ENCODE measurements around the gene CLTA.
A peak's percentile ranks its signal among the peaks of the same experiment; 100 is the strongest.

CLTA gene, protein sequence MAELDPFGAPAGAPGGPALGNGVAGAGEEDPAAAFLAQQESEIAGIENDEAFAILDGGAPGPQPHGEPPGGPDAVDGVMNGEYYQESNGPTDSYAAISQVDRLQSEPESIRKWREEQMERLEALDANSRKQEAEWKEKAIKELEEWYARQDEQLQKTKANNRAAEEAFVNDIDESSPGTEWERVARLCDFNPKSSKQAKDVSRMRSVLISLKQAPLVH

GRCh38 chr9:36190388-36191289, at the start of gene CLTA:
TSS of gene CLTA (plus strand) at chr9:36190921. CDS start at chr9:36191057, 136 bp downstream.
- TF ChIP-seq, protein P1, sequence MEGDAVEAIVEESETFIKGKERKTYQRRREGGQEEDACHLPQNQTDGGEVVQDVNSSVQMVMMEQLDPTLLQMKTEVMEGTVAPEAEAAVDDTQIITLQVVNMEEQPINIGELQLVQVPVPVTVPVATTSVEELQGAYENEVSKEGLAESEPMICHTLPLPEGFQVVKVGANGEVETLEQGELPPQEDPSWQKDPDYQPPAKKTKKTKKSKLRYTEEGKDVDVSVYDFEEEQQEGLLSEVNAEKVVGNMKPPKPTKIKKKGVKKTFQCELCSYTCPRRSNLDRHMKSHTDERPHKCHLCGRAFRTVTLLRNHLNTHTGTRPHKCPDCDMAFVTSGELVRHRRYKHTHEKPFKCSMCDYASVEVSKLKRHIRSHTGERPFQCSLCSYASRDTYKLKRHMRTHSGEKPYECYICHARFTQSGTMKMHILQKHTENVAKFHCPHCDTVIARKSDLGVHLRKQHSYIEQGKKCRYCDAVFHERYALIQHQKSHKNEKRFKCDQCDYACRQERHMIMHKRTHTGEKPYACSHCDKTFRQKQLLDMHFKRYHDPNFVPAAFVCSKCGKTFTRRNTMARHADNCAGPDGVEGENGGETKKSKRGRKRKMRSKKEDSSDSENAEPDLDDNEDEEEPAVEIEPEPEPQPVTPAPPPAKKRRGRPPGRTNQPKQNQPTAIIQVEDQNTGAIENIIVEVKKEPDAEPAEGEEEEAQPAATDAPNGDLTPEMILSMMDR (IDR thresholded peaks at IDR 0.05; ENCODE audit: unreplicated experiment in 3 of 3) = peak; percentile 46 to 54 (median 52)
- H3K9me3 Mint-ChIP-seq = no peaks in the 10 kb centered on the region
- H3K4me1 Mint-ChIP-seq = peaks cover 42% of the 10 kb centered on the region

GRCh38 chr9:36141288-36141687, 49.4 kb upstream of the CLTA start:
- Mint-ChIP-seq H3K36me3 (ENCODE audit: low read depth) (peaks cover 22% of the 10 kb centered on the region), H3K9me3 (peaks cover 6% of the 10 kb centered on the region), H3K4me1 (peaks cover 85% of the 10 kb centered on the region), H3K27ac (peak overlapping the region in 2 of 3 experiments; percentile 88 to 93), H3K4me3 (peak overlapping the region in 1 of 3 experiments; percentile 58), H3K27me3 (ENCODE audit: low read depth) (peaks cover 17% of the 10 kb centered on the region)
- TF ChIP-seq, protein P1 (IDR thresholded peaks at IDR 0.05; ENCODE audit: unreplicated experiment in 3 of 3) = peak in 2 of 3 experiments; percentile 38 to 39

More at GRCh38 chr9:36190388-36191289, at the start of gene CLTA:
- peak within 1 kb of the TSS; percentile 88 to 94 (median 90) for H3K4me3 Mint-ChIP-seq
- H3K36me3 Mint-ChIP-seq (ENCODE audit: low read depth) = peaks cover 19% of the 10 kb centered on the region
- no peaks in the 10 kb centered on the region for H3K27me3 Mint-ChIP-seq (ENCODE audit: low read depth)
- H3K27ac Mint-ChIP-seq = peak within 1 kb of the TSS; percentile 64 to 97 (median 93)

DNA sequence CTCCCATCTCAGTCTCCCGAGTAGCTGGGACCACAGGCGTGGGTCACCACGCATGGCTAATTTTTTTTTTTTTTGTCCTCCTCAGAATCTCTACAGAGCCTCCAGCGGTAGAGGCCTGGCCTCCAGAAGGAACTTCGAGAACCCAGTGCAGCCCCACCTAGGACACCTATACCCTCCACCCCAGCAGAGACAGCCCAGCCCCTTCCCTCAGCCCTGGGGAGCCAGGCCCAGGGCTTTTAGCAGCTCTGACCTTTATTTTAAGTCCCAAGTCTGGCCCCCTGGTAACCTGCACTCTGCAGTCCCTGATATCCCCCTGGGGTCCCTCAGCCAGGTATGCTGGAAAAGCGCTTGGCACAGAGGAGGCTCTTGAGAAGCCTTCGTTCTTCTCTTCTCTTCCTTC, 49.0 kb upstream of the CLTA start:
- H3K9me3 Mint-ChIP-seq = peaks cover 8% of the 10 kb centered on the region
- peaks cover 24% of the 10 kb centered on the region for H3K36me3 Mint-ChIP-seq (ENCODE audit: low read depth)
- H3K27me3 Mint-ChIP-seq (ENCODE audit: low read depth) = peaks cover 17% of the 10 kb centered on the region
- peaks cover 87% of the 10 kb centered on the region for H3K4me1 Mint-ChIP-seq
- TF ChIP-seq, protein P1 (IDR thresholded peaks at IDR 0.05; ENCODE audit: unreplicated experiment in 3 of 3) = no peak
- peak overlapping the region; percentile 84 to 93 (median 88) for H3K27ac Mint-ChIP-seq
- peak overlapping the region in 2 of 3 experiments; percentile 57 to 68 for H3K4me3 Mint-ChIP-seq

- peaks cover 10% of the 10 kb centered on the region for H3K27me3 Mint-ChIP-seq (ENCODE audit: low read depth)
- peaks cover 32% of the 10 kb centered on the region for H3K36me3 Mint-ChIP-seq (ENCODE audit: low read depth)
- H3K9me3 Mint-ChIP-seq = peaks cover 8% of the 10 kb centered on the region
- H3K27ac Mint-ChIP-seq = peak overlapping the region; percentile 22 to 93 (median 88)
- H3K4me3 Mint-ChIP-seq = no peak overlapping the region
- TF ChIP-seq, protein P1 (IDR thresholded peaks at IDR 0.05; ENCODE audit: unreplicated experiment in 3 of 3) = no peak
- H3K4me1 Mint-ChIP-seq = peaks cover 89% of the 10 kb centered on the region
These were observed 48.0 kb upstream of the CLTA start for GRCh38 chr9:36142510-36143244.

DNA sequence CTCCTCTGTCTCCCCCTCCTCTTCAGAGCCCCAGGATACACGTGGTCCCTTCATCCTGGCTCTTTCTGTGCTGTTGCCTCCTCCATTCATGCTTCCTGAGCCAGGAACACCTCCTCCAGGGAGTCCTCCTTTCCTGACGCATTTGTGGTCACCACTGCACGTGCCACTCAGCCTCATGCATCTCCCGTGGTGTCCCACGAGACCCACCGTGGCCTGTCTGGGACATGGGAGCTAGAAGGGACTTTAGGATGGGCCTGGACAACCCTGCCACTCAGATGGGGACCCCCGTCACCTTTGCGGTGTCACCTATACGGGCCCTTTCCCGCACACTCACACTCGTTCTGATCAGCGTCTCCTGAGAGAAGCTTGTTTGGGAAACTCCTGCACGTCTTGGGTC, 47.5 kb upstream of the CLTA start:
- Mint-ChIP-seq H3K4me3 (no peak overlapping the region), H3K36me3 (ENCODE audit: low read depth) (peaks cover 33% of the 10 kb centered on the region)

More for the DNA sequence above, 47.5 kb upstream of the CLTA start:
- H3K27ac Mint-ChIP-seq = peak overlapping the region; percentile 17 to 43 (median 22)
- H3K4me1 Mint-ChIP-seq = peaks cover 85% of the 10 kb centered on the region
- peaks cover 8% of the 10 kb centered on the region for H3K9me3 Mint-ChIP-seq
- peaks cover 9% of the 10 kb centered on the region for H3K27me3 Mint-ChIP-seq (ENCODE audit: low read depth)
- TF ChIP-seq, protein P1 (IDR thresholded peaks at IDR 0.05; ENCODE audit: unreplicated experiment in 3 of 3) = no peak

All from nephron (organoid).